HG03342 (cell line): ENCODE measurements around the gene DNASE1L3.
"Not testable (repeated sequence)": the region's sequence is repeated elsewhere in the genome, so short reads cannot be mapped to it uniquely, and the experiment has no call there.

Source experiments
- ATAC-seq: cut with Tn5 transposase; IDR thresholded peaks from one replicate; pipeline ENCODE4 v1.9.1; 2021; ENCODE audit warnings: mild to moderate bottlenecking, moderate library complexity; ENCODE audit not compliant: unreplicated experiment

DNASE1L3 gene, protein sequence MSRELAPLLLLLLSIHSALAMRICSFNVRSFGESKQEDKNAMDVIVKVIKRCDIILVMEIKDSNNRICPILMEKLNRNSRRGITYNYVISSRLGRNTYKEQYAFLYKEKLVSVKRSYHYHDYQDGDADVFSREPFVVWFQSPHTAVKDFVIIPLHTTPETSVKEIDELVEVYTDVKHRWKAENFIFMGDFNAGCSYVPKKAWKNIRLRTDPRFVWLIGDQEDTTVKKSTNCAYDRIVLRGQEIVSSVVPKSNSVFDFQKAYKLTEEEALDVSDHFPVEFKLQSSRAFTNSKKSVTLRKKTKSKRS

DNA sequence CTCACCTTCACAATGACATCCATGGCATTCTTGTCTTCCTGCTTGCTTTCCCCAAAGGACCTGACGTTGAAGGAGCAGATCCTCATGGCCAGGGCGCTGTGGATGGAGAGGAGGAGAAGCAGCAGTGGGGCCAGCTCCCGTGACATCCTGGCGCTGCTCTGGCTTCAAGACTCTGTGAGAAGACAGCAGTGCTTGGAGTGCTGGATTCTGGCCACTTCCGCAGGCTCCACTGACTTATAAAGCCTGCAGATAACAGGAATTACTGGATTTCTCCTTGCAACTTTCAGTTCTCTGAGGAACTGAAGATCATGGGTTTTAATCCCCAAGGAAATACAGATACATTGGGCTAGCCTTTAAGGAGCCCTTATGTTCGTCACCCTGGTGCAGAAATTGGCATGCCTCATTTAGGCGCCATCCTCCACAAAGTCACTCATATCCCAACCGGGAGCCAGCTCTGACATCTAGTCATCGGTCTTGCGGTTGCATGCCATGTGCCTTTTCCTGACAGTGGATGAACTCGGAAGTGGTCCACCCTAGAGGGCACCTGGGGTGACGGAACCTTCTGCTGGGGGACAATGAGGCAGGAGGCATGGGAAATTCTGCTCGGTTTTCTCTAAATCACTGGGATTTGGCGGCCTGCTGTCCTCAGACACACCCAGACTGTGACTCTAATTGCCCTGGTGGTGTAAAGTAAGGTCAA lies at the start of gene DNASE1L3:
TSS of gene DNASE1L3 (minus strand) at position 212 of the 700 bp plus-strand sequence. CDS start at position 146, 66 bp downstream.
- no peak for ATAC-seq

DNA sequence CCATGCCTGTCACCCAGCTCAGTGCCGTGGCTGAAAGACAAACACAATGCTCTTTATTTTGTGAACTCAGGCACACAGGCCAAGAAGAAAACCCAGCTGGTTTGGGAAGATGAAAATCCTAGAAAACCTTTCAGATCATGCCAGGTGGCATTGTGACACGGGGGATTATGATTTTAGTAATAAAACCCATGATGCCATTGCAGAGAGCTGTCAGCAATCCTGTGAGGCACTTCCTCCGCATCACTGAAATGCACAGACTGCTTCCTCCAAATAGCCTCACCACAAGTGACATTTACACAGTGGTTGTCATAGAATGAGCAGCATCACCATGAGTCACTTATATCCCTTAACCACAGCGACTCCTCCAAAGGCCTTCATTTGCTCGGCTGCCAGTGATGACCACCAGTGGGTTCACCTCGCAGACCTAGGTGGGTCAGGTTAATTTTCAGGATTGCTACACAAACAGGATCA lies 49.5 kb upstream of the DNASE1L3 start:
- no peak for ATAC-seq

DNA sequence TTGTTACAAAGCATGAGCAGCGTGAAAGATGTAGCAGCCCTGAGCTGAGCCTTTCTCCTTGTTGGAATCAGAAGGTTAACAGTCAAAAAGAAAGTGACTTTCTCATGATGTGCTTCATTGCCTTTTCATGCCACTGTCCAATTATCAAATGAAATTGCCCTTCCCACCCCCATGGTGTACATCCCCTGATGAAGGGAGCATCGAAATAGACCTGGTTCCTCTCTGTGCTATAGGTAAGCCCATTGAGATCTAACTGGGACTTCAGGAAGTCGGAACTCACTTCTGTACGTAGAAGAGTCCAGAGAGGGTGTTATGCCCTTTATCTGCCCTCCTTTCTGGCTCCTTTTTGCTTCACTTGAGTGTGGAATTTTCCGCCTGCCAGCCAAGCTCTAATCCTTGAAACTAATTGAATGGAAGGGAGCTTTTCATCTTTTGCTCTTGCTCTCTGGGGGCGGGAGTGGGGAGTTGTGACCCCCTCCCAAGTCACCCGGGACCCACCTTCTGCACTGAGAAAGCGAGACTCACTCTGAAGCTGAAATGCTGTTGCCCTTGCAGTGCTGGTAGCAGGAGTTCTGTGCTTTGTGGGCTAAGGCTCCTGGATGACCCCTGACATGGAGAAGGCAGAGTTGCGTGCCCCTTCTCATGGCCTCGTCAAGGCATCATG lies 47.8 kb upstream of the DNASE1L3 start:
- ATAC-seq = no peak

DNA sequence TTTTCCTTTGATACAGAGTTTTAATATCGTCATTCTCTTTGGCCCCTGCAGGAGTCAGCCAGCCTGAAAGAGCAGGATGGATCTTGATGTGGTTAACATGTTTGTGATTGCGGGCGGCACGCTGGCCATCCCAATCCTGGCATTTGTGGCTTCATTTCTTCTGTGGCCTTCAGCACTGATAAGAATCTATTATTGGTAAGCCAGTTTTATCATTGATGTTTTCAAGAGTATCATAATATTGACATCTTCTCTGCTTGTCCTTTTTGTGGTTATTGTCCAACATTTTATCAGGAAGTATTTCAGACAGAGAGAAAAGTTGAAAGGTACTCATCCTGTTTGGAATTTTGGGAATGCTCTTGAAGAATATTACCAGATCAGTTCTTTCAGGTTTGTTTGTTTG lies 45.7 kb upstream of the DNASE1L3 start:
- no peak for ATAC-seq

DNA sequence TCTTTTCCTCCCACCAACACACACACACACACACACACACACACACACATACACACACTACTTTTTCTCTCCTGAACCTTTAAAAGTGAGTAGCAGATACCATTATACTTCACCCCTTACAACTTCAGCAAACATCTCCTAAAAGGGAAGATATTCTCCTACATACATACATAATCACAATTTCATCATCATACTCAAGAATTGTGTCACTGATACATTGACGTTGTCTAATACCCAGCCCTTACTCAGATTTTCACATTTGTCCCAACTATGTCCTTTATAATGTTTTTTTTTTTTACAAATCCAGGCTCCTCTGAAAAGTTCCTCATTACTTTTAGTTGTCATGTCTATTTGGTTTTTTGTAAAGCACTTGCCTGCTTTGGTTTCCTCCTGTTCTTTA lies 45.3 kb upstream of the DNASE1L3 start:
- ATAC-seq = no peak

DNA sequence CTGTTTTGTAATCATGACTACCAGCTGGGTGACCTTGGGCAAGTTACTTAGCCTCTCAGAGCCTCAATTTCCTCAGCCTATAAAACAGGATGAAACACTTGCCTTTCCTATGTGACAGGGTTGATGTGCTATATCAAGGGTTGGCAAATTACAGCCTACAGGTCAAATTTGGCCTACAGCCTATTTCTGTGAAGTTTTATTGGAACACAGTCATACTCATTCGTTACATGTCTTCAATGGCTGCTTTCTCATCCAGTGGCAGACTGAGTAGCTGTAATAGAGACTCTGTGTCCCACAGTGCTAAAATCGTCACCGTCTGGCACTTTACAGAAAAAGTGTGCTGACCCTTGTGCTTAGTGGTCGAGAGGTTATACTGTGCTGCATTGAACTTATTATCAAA lies 43.4 kb upstream of the DNASE1L3 start:
- ATAC-seq = no peak

DNA sequence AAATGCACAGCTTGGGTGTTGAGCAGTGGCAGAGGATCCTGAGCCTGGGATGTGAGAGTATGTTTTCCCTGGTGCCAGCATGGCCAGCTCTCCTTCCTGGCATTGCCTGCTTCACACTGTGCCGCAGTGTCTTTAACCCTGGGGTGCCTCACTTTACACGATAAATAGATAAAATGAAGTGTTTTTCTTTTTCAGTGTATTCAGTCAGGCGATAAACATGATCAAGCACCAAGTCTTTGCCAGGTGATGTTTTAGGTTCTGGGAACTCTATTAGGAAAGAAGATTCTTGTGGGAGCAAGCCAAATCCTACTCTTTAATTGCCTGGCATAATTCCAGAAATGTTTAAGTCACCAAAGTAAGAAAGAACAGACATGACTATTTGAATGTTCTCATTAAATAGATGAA lies 40.9 kb upstream of the DNASE1L3 start:
- ATAC-seq = no peak

DNA sequence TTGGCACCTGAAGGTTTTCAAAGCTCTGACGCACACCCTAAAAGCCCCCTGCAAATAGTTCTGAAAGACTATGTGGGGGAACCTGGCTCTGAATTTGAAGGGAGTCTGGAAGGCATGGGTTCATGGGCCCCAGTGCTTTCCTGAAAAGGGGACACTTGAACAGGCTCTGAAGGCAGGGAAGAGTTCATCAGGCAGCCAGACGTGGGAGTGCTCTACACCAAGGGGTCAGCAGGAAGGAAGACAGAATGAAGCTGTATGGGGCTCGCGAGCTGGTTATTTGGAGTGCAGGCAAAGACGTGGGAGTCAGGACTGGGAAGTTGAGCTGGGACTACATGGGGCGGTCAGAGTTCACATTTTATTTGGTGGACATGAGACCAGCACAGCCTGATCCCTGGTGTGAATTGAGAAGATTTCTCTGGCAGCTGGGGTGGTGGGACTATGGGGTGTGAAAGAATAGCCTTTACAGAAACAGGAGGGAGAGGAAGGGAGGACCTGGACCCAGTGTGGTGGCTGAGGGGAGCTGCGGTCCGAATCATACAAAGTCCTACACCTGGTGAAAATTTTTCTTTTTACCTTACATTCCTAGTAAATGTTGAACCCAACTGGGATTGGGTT lies 39.4 kb upstream of the DNASE1L3 start:
- ATAC-seq = no peak

DNA sequence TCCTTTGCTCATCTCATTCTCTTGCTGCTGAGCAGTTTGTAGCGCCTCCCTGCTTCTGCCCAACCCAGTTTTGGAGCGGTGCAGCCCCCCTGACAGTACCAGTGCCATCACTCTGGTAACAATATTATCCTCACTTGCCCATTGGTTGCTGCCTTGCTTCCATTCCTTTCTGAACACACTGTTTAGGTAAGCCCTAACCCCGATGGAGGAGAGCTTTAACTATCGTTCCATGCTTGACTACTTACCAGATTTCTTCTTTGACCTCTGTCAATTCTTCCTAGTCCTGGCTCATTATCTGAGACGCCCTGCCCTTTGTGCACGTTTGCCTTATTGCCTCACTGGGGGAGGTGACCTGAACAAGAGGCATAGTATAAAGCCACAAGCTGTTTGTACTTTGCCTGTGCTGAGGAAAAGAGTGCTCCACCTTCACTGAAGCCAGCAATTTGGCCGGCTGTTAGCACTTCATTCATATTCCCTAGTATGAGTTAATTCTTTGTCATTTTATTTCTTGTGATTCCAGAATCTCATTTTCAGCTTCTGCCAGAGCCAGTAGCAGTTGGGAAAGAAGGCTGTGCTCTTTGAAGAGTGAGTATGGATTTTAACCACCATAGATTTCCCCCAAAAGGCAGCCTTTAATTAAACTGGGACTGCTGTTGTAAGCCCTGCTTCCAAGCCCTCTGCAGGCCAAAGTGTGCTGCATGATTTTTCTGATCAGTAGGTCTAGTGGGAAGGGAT lies 38.8 kb upstream of the DNASE1L3 start:
- no peak for ATAC-seq

DNA sequence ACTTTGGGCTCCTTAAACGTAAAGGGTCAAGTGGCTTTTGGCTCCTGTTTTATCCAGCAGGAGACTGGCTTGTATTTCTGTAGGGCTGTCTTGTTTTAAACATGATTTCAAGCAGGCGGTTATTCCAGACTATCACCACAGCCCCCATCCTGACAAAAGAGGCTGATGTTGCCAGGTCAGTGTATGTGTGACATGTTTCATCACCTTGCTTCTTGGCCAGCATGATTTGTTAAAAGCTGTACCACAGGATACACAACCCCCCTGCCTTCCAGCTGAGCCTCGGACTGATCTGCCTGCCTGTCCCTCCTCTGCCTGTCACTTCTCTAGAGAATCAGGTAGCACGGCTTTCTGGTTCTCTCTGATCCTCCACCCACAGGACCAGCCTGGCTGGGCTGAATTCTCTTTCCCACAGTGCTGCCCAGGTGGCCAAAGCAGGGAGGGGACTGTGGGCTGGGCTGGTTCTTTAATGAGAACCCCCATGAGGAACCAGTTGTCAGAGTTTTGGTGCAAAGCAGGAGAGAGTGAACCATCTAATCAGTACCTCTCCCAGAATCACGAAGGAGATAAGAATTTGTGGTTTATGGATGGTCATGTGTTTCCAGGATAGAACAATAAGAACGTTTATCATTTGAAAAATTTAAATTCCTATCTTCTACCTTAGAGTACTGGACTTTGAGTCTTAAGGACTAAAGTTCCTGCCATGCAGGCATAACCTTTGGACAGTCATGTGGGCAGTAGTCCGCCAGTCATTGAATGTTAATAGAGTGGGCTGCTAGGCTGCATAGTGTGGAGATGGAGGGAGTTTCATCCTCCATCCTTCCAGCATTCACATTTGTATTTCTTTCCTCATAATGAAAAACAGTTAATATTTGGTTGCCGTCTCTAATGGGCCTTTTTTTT lies 35.6 kb upstream of the DNASE1L3 start:
- ATAC-seq = no peak

DNA sequence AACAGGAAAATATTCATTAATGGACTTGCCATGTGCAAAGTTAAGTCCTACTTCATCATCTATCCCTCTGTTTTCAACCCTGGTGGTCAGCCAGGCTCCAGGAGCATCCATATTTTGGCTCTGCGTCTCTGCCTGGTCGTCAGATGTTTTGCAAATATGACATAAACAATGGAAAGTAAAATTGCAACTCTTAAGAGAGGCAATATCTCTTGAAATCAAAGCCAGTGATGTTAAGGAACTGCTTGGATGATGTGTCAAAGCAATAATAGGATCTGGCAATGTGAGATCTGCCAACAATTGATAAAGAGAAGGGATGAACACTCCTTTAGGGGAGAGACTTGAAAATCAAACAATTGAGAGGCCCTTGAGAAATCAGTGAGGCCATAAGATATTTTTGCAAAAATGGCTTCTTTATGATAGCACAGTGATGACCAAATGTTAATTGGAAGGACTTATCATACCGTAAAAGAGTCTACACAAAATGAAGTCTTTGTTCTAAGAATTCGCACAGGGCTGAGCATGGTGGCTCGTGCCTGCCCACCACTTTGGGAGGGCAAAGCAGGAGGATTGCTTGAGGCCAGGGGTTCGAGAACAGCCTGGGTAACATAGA lies 33.3 kb upstream of the DNASE1L3 start:
- ATAC-seq = no peak

DNA sequence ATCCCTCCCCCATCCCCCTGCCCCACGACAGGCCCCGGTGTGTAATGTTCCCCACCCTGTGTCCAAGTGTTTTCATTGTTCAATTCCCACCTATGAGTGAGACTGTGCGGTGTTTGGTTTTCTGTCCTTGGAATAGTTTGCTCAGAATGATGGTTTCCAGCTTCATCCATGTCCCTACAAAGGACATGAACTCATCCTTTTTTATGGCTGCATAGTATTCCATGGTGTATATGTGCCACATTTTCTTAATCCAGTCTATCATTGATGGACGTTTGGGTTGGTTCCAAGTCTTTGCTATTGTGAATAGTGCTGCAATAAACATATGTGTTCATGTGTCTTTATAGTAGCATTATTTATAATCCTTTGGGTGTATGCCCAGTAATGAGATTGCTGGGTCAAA lies 32.1 kb upstream of the DNASE1L3 start:
- ATAC-seq = not testable (repeated sequence)

DNA sequence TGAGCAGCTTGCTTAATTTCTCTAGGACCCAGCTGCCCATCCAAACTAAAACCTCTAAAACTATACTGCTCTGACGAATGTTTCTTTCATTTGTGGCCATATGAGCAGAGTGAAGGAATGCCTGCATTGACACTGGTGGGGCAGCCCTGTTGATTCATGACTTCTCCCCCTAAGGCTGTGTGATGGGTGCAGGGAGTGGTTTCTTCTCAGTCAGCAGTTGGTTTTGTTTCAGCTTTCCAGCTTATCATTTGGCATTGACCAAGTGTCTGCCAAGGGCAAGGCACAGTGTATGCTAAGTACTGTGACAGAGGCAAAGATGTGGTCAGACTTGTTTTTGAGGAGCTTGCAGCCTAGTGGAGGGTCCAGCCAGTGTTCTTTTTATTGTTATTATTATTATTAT lies 31.6 kb upstream of the DNASE1L3 start:
- ATAC-seq = no peak

DNA sequence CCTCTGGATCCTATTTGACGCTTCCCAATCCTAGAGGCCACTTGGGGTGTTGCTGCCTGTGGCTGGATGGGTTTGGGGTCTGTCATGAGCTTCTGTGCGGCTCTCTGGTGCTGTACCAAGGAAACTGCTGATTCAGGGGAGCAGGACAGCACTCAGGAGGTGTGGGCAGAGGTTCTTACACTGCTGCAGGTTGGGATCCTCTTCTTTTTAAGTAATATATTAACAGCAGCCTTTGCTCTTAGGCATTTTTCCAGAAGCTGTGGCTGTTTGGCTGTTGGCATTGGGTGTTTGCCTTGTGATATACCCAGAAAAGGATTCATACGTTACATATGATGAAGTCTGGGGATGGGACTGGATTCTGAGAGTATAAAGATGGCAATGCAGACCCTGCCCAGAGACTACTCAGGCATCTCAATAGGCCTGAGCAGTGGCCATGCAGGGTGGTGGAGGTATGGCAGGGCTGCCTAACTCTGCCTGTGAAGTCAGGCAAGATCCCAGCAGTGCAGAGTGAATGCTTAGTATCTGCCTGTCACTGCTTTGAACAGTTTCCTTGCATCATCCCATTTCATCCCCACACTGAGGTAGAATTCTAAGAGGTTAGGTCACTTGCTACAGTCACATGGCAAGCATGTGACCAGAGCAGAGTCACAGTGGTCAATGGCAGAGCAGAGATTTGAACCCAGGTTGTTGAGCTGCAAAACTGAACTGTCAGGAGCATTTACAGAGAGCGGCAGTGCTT lies 30.7 kb upstream of the DNASE1L3 start:
- ATAC-seq = no peak

DNA sequence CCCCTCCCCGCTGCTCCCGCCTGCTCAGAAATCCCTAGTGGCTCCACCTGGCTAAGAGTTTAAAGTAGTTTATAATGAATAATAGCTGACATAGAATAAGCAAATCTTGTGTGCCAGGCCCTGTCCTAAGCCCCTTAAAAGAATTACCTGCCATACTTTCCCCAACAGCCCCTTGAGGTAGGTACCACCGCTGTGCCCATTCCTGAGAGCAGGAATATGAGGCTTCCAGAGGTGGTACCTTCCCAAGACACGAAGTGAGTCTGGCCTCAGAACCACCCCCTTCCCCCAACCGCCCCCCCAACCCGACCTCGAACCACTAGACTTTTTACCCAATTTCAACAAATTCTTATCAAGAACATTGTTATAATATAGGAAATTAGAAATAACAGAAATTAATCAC lies 28.1 kb upstream of the DNASE1L3 start:
- ATAC-seq = no peak

DNA sequence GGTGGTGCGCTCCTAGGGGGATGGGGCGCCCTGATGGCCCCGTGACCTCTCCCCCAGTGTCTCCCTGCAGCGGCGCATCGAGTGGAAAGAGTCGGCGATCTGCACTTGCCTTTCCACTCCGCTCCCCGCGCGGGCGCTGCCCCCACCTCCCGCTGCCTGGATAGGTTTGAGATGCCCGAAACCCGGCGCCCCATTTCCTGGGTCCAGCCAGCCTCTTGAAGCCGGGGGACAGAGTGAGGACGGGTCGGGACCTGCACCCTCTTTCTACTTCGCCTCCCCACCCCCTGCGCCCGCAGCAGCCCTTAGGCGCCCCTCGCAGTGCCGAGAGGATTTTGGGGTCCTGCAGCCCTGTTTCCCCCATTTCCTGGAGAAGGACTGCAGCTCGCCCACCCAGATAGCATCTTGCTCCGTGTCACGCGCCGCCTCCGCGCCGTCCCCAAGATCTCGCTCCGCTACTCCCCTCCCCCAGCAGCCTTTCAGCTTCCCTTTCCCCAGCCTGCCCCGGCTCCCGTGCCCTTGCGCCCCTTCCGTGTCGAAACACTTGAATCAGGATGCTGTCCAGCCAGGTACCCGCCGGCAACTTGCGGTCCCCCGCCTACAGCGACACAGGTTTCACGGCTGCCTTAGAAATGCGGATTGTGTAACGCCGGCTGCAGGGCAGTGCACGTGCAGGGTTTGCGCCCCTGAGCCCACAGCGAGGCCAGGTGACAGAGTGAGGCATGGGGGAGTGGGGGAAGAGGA lies 27.3 kb upstream of the DNASE1L3 start:
- peak; percentile 36 for ATAC-seq

DNA sequence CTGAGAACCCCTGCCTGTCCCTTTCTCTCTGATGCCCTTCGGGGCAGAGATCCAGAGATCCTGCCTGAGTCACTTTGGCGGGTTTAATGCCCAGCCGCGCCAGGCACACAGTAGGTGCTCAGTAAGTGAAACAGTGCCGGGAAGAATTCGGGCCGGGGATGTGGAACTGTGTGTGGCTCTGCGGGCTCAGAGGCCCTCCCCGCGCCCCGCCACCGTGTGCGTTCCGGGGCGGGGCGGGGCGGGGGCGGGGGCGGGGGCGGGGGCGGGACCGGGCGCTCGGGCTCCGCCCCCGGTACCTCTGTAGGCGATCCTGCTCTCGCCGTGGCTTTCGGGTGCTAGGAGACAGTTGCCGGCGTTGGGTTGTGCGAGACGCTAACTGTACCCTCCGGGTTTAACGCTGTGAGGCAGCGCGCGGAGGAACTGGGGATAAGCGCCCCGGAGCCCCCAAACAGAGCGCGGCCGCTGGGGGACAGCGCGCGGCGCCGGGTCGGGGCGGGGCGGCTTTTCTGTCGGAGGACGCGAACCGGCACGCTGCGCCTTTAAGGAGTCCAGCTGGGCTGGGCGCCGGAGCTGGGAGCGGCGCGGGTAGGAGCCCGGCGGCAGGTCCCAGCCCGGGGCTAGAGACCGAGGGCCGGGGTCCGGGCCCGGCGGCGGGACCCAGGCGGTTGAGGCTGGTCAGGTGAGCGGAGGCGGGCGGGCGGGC lies 26.6 kb upstream of the DNASE1L3 start, which contains the start of gene ABHD6:
TSS of gene ABHD6 (plus strand) at position 555 of the 703 bp plus-strand sequence. CDS start 18,795 bp downstream, outside the sequence.
- ATAC-seq = peak; percentile 74
